HuH-7 (cell line): Measurements from ENCODE around the gene TMEM178A.
A peak's percentile ranks its signal among the peaks of the same experiment; 100 is the strongest.
"Not testable (repeated sequence)": the region's sequence is repeated elsewhere in the genome, so short reads cannot be mapped to it uniquely, and the experiment has no call there.

Experiments used
- DNase-seq: peaks from one replicate; pipeline ENCODE4 v3.0.0; 2011; ENCODE audit warnings: low spot score

The TMEM178A gene

DNA sequence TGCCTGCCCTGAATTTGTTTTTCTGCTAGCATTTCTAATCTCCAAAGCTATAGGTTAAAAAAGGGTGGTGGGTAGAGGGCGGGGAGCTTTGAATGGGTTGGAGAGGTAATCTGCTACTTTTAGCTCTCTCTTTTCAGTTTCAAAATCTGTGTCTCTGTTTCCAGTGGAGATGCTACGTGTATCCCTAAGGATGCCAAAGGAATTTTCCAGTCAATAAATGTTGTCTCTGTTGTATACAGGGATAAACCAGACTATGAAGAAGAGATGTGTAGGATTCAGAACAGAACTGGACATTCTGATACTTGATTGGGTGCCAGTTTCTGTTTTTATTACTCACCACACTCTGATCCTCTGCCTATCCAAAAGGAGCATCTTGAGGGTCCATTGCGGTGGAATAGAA is 50.1 kb downstream of the TMEM178A start:
- no peak for DNase-seq

DNA sequence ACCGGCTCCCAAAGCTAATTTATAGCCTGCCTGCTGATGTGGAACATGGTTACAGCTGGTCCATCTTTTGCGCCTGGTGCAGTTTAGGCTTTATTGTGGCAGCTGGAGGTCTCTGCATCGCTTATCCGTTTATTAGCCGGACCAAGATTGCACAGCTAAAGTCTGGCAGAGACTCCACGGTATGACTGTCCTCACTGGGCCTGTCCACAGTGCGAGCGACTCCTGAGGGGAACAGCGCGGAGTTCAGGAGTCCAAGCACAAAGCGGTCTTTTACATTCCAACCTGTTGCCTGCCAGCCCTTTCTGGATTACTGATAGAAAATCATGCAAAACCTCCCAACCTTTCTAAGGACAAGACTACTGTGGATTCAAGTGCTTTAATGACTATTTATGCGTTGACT is 51.4 kb downstream of the TMEM178A start:
- DNase-seq, result no peak

DNA sequence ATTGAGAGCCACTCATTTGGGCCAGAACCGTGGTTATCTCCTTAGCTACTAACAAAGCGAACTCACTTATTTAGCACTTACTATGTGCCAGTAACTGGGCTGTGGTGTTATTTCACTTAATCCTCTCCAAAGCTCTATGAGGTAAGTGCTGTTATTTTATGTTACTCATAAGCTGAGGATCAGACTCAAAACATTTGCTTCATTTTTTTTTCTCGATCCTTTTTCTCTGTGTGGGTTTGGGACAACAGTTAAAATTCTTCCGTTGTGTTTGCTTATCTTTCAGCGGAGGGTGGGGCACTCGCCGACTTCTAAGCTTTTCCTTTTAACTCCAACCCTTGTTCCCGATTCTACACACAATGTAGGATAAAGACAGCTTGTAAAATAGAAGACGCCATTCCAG is 52.8 kb downstream of the TMEM178A start:
- no peak for DNase-seq

DNA sequence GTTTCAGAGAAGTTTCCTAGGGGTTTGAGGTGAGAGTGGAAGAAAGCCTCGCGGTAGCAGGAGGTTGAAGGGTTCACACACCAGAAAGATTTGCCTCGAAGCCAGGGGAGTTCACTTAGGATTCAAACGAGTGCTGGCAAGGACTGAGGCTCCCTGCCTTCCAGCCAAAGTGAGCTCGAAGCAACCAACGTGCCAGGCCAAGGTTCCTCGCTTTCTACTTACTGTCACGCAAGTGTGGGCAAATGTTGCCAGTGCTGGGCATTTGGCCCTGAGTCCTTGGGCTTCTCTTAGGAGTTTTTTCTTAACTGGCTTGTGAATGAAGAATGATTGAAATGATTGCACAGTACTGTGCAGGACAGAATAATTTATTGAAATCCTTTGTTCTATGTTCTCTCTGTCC is 53.6 kb downstream of the TMEM178A start:
- DNase-seq, result no peak

DNA sequence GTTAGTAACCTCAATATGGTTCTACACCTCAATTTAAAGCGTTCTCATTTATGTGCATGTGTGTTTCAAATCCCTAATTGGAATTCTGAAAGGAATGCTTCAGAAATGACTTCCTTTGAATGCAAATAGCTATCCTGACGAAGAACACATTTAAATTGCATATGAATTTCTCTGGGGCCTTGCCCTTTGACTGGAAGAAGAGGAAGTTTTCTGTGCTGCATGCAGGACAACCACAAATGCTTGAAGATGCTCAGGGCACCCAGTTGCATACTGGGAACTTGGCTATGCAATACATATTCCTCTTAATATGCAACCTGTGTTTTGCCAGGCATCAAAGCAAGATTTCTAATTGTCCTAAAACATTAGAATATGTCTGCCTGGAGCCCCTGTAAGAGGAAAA is 55.3 kb downstream of the TMEM178A start:
- DNase-seq, result no peak

DNA sequence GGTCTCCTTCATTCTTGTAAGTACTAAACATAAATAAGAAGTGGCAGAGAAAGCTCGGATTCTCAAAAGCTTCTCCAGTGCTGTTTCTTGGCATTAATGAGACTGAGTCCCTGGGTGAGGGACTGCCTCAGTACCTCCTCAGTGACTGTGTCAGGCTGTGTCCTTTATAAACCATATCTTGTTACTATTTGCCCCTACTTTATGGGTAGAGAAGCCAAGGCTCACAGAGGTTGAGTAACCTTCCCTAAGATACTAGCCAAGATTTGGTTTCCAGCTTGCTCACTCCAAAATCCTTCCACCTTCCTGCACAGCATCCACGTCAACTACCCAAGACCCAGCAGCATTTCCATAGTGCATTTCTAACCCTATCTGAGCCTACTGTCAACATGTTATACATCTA is 57.8 kb downstream of the TMEM178A start:
- DNase-seq, result no peak

DNA sequence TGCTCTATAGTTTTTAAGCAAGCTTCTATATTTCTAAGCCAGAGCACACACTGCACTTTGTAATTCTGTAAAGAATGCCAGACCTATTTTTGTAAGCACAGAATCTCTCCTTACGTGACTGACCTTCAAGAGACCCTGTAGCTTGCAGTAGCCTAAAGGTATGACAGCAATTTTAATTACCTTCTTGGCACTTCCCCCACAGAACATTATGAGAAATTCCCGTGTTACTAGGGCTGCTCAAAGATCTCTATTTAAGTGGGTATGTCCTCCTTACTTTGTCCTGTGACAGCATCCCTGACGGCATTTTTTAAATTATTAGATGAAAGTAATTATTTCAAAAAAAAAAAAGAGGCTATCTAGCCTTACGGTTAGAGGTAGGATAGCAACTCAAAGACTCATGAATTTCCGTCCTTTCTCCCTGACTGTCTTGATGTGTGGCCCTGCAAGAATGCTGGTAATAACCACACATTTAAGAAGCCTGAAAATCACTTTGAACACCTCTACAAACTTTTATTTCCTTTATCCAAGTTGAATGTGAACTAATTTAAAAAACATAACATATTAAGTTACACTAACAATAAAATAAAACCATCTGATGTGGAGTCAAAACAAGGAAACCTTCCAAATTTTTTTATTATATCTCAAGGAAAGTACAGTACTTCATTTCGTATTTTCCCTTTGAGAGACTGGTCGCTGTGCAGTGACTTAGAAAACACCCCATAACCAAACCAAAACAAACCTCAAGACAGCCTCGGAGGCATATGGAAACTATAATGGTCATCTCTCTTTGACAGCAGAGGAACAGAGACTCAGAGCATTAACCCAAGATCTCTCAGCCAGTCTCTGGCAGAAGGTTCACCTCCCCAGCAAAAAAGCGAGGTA is 58.5 kb downstream of the TMEM178A start:
- DNase-seq, result no peak

DNA sequence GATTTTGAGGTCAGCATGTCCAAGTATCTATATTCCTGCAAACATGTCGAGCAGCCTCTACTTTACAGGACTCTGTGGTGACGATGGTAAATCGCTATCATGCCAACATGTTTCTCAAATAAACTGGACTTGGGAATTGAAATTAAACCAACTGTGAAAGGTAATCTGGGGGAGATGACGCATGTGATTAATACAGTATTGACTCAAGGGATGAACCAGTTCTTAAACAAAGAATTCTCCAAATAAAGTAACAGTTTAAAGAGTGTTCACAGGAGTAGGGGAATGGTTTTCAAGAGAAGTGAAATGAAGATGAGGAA is 59.1 kb downstream of the TMEM178A start:
- DNase-seq, result no peak

DNA sequence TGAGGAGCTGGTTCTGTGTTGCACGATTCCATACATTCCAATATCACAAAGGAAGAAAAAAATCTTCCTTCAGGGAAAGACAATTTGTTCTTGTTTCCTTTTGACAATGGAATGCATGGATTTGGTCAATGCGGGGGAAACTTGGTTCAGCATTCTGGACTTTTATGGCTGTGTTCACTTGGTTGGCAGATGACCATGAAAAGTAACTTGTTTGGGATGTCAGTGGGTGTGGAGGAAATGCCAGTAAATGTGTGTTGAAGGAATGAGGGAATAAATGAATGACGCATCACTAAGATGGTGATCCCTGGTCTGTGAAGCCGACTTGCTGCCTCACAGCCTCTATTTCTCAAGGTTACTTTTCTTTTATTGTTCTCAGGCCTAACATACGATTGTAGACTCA is 59.7 kb downstream of the TMEM178A start:
- no peak for DNase-seq

DNA sequence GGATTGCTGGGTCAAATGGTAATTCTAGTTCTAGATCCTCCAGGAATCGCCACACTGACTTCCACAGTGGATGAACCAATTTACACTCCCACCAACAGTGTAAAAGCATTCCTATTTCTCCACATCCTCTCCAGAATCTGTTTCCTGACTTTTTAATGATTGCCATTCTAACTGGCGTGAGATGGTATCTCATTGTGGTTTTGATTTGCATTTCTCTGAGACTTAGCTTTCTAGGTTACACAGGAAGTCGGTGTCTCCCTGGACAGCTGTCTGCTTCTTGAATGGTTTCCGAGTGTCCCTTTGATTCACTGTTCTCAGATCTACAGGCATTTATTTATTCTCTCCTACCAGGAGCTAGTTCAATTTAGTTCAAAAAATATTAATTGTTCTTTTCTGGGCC is 62.4 kb downstream of the TMEM178A start:
- DNase-seq, result not testable (repeated sequence)

DNA sequence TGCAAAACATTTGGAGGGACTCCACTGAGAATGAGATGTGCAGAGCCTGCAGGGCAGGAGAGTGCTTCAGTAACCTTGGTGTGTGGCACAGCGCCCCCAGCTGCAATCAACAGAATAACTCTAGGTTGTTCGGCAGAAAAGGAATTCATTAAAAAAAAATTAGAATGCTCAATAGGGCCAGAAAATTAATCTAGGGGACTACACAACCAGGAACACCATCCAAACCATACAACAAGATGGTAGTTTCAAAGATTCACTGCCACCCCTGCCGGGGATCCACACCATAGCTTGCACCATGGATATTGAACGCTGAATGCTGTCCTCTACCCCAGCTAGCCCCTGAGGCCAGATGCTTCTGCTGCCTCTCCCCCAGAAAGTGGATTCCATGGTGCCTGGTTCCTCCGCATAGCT is 63.2 kb downstream of the TMEM178A start:
- DNase-seq, result peak; percentile 15

DNA sequence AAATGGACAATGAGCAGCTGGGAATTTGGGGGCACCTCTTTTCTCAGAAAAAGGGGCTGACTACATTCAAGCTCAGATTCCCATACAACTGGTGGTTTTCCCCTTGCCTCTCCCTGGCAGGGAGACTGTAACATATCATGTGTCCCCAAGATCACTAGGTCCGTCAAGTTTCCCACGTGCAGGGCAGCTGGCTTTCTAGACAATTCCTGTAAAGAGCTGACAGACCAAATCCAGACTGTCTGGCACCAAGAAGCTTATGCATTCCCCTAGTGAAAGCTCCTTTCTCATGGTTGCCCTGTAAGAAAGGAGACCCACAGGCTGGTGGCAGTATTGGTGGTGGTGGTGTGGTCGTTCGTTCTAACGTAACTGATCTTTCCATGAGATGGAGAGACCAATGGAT is 64.6 kb downstream of the TMEM178A start:
- no peak for DNase-seq

DNA sequence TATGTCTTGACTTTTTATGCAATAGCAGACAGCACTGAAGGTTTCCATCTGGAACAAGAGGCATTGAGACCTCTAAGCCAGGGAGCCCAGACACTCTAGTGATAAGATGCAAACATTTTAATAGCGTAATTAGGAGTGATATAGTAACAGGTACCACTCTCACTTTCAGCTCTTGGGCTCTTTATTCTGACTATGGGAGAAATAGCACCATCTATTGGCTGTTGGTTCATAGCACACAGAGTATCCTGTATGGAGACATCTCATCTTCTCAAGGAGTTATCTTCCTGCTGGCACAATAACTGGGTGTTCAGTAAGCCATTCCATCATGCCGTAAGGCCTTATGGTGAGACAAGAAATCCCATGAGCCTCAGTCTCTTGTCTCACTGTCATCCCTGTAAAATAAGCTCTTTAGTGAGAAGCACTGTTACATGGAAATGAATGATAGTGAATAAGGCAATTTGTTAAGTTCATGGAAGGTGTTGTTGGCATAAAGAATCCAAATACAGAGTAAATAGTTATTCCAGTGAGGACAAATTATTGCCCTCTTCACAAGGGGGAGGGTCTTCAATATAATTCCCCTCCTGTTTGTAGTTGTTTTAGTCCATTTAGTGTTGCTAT is 65.1 kb downstream of the TMEM178A start:
- peak; percentile 10 for DNase-seq

DNA sequence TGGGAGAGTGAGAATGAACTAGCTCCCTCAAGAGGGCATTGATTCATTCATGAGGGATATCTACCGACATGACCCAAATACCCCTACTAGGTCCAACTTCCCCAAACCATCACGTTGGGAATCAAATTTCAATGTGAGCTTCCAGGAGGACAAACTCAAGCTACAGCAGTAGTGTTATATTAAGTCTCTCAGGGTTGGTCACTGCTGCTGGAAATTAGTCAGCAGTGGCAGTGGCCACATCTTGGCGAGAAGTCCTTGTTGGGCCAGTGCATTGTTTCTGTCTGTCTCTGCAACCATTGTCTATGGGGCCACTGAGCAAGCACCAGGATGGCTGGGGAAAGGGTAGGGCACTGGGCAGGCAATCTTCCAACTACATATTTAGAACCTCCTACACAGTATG is 65.8 kb downstream of the TMEM178A start:
- DNase-seq, result no peak

DNA sequence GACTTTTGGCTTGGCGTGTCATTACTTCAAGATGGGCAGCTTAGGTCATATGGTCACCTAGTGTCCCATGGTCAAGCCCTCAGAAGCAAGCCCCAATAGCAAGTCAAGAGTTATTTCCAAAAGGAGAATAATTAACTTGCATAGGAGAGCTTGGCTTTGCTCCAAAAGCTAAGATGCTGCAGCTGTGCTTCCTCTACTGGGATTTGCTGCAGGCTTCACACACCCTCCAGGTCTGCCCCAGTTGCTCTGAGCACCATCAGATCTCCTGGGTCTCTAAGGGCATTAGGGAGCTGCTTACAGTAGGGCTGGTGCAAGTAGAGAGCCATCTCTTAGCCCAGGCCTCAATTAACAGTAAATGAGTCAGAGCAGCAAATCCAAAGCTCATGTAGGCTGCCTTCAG is 66.8 kb downstream of the TMEM178A start:
- no peak for DNase-seq

DNA sequence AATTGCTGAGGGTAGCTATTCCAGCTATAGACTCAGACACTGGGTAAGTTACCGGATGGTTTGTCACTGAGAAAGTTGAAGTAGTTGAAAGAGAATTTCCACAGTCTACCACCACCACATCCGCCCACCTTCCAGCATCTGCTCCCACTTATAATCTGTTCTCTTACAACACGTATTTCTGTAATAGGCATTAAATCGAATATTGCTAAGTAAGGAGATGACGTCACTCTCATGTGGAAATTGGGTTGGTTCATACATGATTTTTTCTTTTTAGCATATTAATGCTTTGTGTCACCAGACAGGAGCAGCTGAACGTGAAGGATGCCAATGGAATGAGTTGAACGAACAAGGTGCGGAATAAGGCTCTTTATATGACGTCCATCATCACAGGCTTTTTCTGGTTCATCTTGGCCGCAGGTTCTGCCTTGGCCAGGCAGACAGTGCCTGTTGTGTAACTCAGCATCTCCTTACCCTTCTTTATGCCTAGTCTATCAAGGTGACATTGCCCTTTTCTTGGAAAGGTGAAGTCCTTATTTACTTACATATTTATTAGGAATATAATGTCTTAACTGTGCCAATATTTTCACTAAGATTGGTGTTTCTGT is 67.5 kb downstream of the TMEM178A start:
- no peak for DNase-seq

DNA sequence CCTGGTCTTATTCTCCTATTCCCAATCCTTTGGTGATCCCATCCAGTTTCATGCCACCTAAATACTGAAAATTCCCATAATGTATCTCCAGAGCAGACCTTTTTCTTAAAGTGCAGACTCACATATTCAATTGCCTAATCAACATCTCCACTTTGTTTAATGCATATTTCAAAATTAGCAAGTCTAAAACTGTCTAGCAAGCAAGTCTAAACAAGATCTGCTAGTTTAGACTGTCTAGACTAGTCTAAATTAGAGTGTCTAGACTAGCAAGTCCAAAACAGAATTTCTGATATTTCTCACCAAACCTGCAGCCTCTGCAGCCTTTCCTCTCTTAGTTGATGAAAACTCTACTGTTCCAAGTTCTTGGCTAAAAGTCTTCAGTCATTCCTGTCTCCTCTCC is 68.7 kb downstream of the TMEM178A start:
- no peak for DNase-seq

DNA sequence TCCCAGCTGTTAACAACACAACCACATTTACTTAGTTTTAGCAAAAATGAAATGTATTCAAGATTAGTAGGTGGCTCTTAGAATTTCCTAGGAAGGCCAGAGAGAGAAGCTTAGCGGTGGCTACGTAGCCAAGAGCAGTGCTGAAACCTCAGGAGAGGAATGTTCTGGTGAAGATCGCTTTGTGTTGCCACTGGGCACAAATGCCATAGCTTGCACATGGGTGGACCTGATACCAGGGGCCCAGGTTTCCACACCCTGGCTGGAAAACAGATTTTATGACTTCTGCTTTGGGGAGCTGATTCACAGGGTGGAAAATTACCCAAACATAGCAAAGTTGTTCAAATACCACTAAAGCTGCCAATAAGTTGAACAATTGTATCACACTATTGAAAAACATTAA is 69.9 kb downstream of the TMEM178A start:
- DNase-seq, result no peak

DNA sequence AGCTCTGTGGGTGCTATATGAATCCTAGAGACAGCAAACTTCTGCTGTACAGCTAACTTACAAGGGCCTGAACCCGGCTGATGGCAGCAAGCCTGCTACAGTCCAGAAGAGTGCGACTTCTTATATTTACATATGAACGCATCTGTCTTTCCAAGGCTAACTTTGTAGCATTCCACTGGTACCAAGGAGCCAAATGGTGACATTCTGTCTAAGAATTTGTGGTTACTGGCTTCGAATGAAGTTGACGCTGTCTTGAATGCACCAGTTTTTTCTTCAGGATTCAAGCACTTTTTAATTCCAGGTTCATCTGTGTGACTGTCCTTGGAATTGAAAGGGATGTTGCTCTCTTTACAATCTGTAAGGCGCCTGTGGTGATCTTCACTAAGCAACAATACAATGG is 70.9 kb downstream of the TMEM178A start:
- no peak for DNase-seq

DNA sequence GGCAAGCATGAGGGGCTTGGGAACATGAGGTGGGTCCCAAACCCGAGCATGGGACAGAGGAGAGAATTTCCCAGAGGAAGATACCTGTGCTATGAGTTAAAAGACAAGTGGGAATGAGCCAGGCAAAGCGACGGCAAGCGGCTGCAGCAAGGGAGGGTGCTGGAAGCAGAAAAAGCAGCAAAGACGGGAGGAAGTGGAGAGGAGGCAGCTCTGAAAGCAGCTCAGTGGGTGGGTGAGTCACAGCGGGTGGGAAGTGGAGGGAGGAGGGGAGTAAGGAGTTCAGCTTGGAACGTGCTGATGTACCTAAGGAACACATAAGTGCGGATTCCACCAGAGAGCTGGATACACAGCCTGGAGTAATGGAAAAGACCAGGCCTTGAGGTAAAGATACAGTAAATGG is 71.9 kb downstream of the TMEM178A start:
- DNase-seq, result no peak

DNA sequence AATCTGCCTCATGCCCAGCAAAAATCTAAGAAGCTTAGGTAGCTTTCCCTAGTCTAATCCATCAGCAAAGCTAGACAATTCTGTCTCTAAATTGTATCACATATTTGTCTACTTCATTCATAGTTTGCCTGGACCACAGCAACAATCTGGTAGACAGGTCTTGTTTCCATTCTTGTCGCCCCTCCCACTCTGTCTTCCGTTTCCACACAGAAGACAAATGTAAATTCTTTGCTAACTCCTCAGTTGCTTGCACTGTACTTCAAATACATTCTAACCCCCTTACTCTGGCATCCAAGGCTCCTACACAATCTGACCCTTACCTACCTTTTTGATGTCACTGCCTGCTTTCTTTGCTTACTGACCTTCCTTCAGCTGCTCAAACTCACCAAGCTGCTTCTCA is 73.2 kb downstream of the TMEM178A start:
- no peak for DNase-seq

DNA sequence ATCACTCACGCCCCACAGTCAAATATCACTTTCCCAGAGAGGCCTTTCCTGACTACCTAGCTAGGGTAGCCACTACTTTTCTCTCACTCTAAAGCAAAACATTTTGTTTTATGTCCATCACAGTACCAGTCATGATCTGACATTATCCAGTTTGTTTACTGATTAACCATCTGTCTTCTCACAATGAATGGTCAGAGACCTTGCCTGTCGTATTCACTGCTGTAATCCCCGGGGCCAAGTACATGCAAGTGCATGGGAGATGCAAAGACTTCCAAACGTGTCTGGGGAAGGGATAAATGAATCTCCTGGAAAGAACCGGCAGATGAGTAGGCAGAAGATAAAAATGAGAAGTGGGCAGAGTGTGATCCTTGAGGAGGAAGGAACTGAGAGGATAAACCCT is 73.7 kb downstream of the TMEM178A start:
- DNase-seq, result no peak

DNA sequence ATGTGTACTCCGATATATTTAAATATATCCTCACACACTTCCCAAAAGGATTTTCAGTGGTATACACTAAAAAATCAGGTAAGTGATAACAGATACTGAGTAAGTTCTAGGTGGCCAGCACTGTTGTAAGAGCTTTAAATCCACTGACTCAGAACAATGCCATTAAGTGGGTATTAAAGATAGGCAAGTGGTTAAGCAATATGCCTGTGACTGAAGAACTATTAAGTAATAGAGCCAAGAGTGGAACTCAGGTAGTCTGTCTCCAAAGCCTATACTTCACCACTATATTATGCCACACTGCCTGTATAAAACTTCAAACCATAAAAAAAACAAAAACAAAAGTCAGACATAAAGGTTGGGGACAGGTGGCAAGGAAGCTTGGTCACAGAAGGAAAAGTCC is 76.2 kb downstream of the TMEM178A start:
- no peak for DNase-seq
